Endodermal cell (in vitro differentiated cells): ENCODE results near the gene MAPK1. TPM values are rescaled to one million over a fixed set of nuclear protein-coding genes. Genes with fewer than 3 reads are reported as not detected.

Experiments
- DNase-seq: peaks from one replicate; pipeline ENCODE4 v3.0.0-alpha.2; 2017
- H3K27ac ChIP-seq: 2 replicates; pipeline ENCODE4 v1.5.1; 2013; ENCODE audit warnings: mild to moderate bottlenecking, low read depth, low read length, moderate library complexity
- H3K27me3 ChIP-seq: 2 replicates; pipeline ENCODE4 v1.6.1; 2013; ENCODE audit warnings: mild to moderate bottlenecking, low read length, moderate library complexity; ENCODE audit not compliant: insufficient read depth, control insufficient read depth, poor library complexity, severe bottlenecking
- H3K36me3 ChIP-seq: 2 replicates; pipeline ENCODE4 v1.7.0; 2013; ENCODE audit warnings: mild to moderate bottlenecking, low read length, moderate library complexity; ENCODE audit not compliant: control insufficient read depth, insufficient read depth
- H3K4me1 ChIP-seq: one replicate; pipeline ENCODE4 v1.7.0; 2013; ENCODE audit warnings: low read length; ENCODE audit not compliant: control insufficient read depth, insufficient read depth
- H3K4me3 ChIP-seq: 2 replicates; pipeline ENCODE4 v1.5.1; 2013; ENCODE audit warnings: mild to moderate bottlenecking, low read length, moderate library complexity
- H3K9ac ChIP-seq: 2 replicates; pipeline ENCODE4 v1.6.1; 2013; ENCODE audit warnings: mild to moderate bottlenecking, low read length, moderate library complexity; ENCODE audit not compliant: poor library complexity, severe bottlenecking; ENCODE audit errors: extremely low read depth
- H3K9me3 ChIP-seq: 2 replicates; pipeline ENCODE4 v1.6.1; 2013; ENCODE audit warnings: mild to moderate bottlenecking, low read length, moderate library complexity; ENCODE audit not compliant: control insufficient read depth
- H3K27ac Mint-ChIP-seq: 2 replicates; pipeline ENCODE4 v1.8.0; 2020; ENCODE audit warnings: mixed read lengths
- H3K27me3 Mint-ChIP-seq: 2 replicates; pipeline ENCODE4 v1.8.0; 2021; ENCODE audit warnings: mild to moderate bottlenecking, mixed read lengths; ENCODE audit not compliant: insufficient read depth
- H3K36me3 Mint-ChIP-seq: 2 replicates; pipeline ENCODE4 v1.8.0; 2020; ENCODE audit warnings: low read depth, mixed read lengths
- H3K4me1 Mint-ChIP-seq: 2 replicates; pipeline ENCODE4 v1.8.0; 2020; ENCODE audit warnings: mixed read lengths
- H3K4me3 Mint-ChIP-seq: 2 replicates; pipeline ENCODE4 v1.8.0; 2020; ENCODE audit warnings: mild to moderate bottlenecking, moderate library complexity, mixed read lengths
- H3K9me3 Mint-ChIP-seq: 2 replicates; pipeline ENCODE4 v1.8.0; 2020; ENCODE audit warnings: mild to moderate bottlenecking, mixed read lengths
- whole genome bisulfite sequencing, 2 experiments: methylation state at CpG; one replicate each; pipeline versions ENCODE4 v1.1.5 to v1.1.7; 2013; ENCODE audit warnings: missing lambda C conversion rate in 2 of 2, mixed read lengths in 1 of 2; ENCODE audit not compliant: insufficient coverage in 1 of 2, insufficient read length in 1 of 2; 5-methylcytosine and 5-hydroxymethylcytosine counted together
- total RNA-seq, 2 donors: library from RNA; stranded (reverse); fragmentation: NEBNext Ultra II Directional in 1 of 2; extraction: Animal tissue kit (Norgen Biotek cat#: 25700) in 1 of 2; gene quantifications; 2 replicates in 1 of 2; 3 replicates in 1 of 2; pipeline ENCODE4 v1.2.1, GENCODE V29; 2021
- TF ChIP-seq, protein P1 (sequence below): fragments of 200-600 bp; sonication (generic); conservative IDR thresholded peaks from 2 replicates; pipeline ENCODE4 v1.5.0; 2021; ENCODE audit warnings: antibody characterized with exemption, mild to moderate bottlenecking

MAPK1 gene
- total RNA-seq, 2 donors from 2014 or later: 76.8 to 78.6 TPM

DNA sequence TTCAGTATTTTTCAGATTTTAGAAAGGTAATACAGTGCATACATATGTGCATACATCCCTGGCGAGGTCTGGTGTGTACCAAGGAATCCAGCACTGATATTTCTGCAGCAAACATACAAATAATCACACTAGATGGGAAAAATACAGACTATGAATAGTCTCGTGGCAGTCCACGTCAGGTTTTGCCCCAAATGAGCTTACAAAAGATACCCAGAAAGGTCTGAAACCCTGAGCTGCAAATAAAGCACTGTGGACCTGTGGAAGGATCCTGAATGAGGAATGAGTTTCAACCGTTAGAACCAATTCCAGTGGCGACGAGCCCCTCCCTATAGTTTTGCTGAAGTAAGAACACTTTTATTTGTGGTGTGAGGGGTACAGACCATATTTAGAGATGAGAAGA lies 24.5 kb downstream of the MAPK1 start:
- WGBS, 2 experiments: 95 to 100% methylated on average over 6 of the region's 6 CpGs
- TF ChIP-seq, protein P1, sequence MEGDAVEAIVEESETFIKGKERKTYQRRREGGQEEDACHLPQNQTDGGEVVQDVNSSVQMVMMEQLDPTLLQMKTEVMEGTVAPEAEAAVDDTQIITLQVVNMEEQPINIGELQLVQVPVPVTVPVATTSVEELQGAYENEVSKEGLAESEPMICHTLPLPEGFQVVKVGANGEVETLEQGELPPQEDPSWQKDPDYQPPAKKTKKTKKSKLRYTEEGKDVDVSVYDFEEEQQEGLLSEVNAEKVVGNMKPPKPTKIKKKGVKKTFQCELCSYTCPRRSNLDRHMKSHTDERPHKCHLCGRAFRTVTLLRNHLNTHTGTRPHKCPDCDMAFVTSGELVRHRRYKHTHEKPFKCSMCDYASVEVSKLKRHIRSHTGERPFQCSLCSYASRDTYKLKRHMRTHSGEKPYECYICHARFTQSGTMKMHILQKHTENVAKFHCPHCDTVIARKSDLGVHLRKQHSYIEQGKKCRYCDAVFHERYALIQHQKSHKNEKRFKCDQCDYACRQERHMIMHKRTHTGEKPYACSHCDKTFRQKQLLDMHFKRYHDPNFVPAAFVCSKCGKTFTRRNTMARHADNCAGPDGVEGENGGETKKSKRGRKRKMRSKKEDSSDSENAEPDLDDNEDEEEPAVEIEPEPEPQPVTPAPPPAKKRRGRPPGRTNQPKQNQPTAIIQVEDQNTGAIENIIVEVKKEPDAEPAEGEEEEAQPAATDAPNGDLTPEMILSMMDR: no peak
- H3K4me1 Mint-ChIP-seq: peaks cover 14% of the 10 kb centered on the region
- Histone ChIP-seq H3K4me3 (no peak overlapping the region), H3K27me3 (no peaks in the 10 kb centered on the region), H3K9ac (no peak overlapping the region), H3K27ac (no peak overlapping the region), H3K36me3 (peaks cover 18% of the 10 kb centered on the region), H3K4me1 (no peaks in the 10 kb centered on the region), H3K9me3 (no peaks in the 10 kb centered on the region)
- peaks cover 16% of the 10 kb centered on the region for H3K36me3 Mint-ChIP-seq
- H3K27me3 Mint-ChIP-seq: no peaks in the 10 kb centered on the region
- peaks cover 11% of the 10 kb centered on the region for H3K9me3 Mint-ChIP-seq
- DNase-seq: no peak
- H3K4me3 Mint-ChIP-seq: no peak overlapping the region
- H3K27ac Mint-ChIP-seq: peak overlapping the region; percentile 10

DNA sequence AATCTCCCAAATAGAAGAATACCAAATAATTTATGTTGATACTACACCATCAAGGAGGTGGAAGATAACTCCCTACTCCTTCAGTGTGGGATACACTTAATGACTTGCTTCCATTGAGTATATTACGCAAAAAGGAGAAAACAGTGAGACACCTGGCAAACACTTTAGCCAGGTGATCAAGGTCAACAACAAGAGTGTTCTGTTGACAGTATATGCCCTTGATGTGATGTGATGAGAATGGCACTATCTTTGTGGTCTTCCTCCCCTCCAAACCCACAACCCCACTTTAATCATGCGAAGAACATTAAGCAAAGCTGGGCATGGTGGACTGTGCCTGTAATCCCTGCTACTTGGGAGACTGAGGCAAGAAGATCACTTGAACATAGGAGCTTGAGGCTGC lies 26.0 kb downstream of the MAPK1 start:
- H3K27me3 Mint-ChIP-seq: no peaks in the 10 kb centered on the region
- H3K36me3 ChIP-seq: peaks cover 18% of the 10 kb centered on the region
- no peaks in the 10 kb centered on the region for H3K9me3 ChIP-seq
- H3K4me3 ChIP-seq: no peak overlapping the region
- H3K4me1 Mint-ChIP-seq: peaks cover 16% of the 10 kb centered on the region
- H3K27ac ChIP-seq: no peak overlapping the region
- no peaks in the 10 kb centered on the region for H3K27me3 ChIP-seq
- H3K9ac ChIP-seq: no peak overlapping the region
- WGBS, 2 experiments: 100% methylated on average over 2 of the region's 2 CpGs; no CpG with 5 or more reads in 1 of the 2 experiments
- peaks cover 7% of the 10 kb centered on the region for H3K36me3 Mint-ChIP-seq
- DNase-seq: no peak
- no peak overlapping the region for H3K4me3 Mint-ChIP-seq
- TF ChIP-seq, protein P1: no peak
- no peaks in the 10 kb centered on the region for H3K9me3 Mint-ChIP-seq
- H3K27ac Mint-ChIP-seq: no peak overlapping the region
- H3K4me1 ChIP-seq: no peaks in the 10 kb centered on the region

DNA sequence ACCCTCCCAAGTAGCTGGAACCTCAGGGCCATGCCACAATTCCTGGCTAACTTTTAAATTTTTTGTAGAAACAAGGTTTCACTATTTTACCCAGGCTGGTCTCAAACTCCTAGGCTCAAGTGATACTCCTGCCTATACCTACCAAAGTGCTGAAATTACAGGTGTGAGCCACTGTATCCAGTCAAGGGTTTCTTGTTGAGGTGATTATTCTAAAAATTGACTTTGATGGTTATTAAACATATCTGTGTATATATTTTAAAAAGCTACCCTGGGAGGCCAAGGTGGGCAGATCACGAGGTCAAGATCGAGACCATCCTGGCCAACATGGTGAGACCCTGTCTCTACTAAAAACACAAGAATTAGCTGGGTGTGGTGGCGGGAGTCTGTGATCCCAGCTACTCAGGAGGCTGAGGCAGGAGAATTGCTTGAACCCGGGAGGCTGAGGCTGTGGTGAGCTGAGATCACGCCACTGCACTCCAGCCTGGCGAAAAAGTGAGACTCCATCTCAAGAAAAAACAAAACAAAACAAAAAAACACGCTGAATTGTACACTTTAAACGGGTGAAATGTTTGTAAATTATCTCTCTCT lies 27.1 kb downstream of the MAPK1 start:
- peaks cover 7% of the 10 kb centered on the region for H3K36me3 Mint-ChIP-seq
- H3K27ac Mint-ChIP-seq: no peak overlapping the region
- Histone ChIP-seq H3K4me3 (no peak overlapping the region), H3K27ac (no peak overlapping the region), H3K36me3 (peaks cover 13% of the 10 kb centered on the region), H3K4me1 (no peaks in the 10 kb centered on the region), H3K27me3 (no peaks in the 10 kb centered on the region), H3K9me3 (no peaks in the 10 kb centered on the region), H3K9ac (no peak overlapping the region)
- TF ChIP-seq, protein P1: no peak
- no peak overlapping the region for H3K4me3 Mint-ChIP-seq
- no peak for DNase-seq
- H3K9me3 Mint-ChIP-seq: no peaks in the 10 kb centered on the region
- 95 to 98% methylated on average over 8 of the region's 8 CpGs for WGBS, 2 experiments
- H3K27me3 Mint-ChIP-seq: no peaks in the 10 kb centered on the region
- H3K4me1 Mint-ChIP-seq: peaks cover 15% of the 10 kb centered on the region
